Neutrophil (primary cell): ENCODE measurements around the gene SINHCAF.

Source experiments
- H3K27ac ChIP-seq: fragments of 200-600 bp; sonication (generic); 2 replicates; pipeline ENCODE4 v1.5.1; 2016; ENCODE audit warnings: mild to moderate bottlenecking, moderate library complexity
- H3K27me3 ChIP-seq: fragments of 200-600 bp; sonication (generic); 2 replicates; pipeline ENCODE4 v1.6.0; 2016; ENCODE audit warnings: mild to moderate bottlenecking
- H3K36me3 ChIP-seq: fragments of 200-600 bp; sonication (generic); 2 replicates; pipeline ENCODE4 v1.5.1; 2017
- H3K4me1 ChIP-seq, 2 experiments: fragments of 200-600 bp in 1 of 2; sonication (generic) in 1 of 2; 1 replicate in 1 of 2; 2 replicates in 1 of 2; pipeline versions ENCODE4 v1.5.1 to v1.6.1; 2013 to 2016; ENCODE audit warnings: low read depth in 1 of 2, low read length in 1 of 2, mild to moderate bottlenecking in 1 of 2, moderate library complexity in 1 of 2; ENCODE audit not compliant: control insufficient read depth in 1 of 2, insufficient read depth in 1 of 2
- H3K4me3 ChIP-seq, 2 experiments: fragments of 200-600 bp in 1 of 2; sonication (generic) in 1 of 2; 1 replicate in 1 of 2; 2 replicates in 1 of 2; pipeline ENCODE4 v1.5.1; 2013 to 2016; ENCODE audit warnings: low read depth in 1 of 2, low read length in 1 of 2, mild to moderate bottlenecking in 1 of 2, moderate library complexity in 1 of 2
- H3K9me3 ChIP-seq: fragments of 200-600 bp; sonication (generic); 2 replicates; pipeline ENCODE4 v1.5.1; 2016
- CTCF ChIP-seq: fragments of 200-600 bp; sonication (generic); IDR thresholded peaks from 2 replicates; pipeline ENCODE4 v1.5.1; 2016; ENCODE audit warnings: antibody characterized with exemption

The SINHCAF gene

DNA sequence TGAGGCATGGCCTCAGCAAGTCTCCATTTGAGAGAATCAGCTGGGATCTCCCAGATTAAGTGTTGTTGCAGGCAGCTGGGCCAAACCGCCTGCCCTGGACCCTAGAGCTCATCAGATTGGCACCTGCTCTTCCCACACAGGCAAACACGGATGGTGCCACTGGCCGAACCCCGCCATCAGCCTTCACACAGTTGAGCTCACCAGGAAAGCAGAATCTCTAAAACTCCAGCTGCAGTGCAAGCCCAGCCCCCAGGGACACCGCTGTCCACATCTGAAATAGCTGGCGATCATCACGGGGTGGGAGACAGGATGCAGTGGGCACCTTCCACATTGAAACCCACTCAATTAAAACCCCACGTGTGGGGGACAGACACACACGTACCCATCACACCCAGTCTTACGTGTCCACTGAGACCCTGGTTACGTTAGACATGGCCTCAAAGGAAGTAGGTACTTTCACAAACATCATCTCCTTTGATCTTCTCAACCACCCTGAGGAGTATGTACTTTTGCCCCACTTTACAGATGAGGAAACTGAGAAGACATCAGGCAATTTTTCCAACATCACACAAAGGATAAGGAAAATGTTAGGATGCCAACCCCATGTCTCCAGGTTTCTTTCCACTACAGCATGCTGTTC lies 88.8 kb downstream of the SINHCAF start:
- Histone ChIP-seq H3K27me3 (peaks cover 20% of the 10 kb centered on the region), H3K9me3 (no peaks in the 10 kb centered on the region), H3K4me3 (no peak overlapping the region), H3K4me1 (no peaks in the 10 kb centered on the region), H3K27ac (no peak overlapping the region), H3K36me3 (no peaks in the 10 kb centered on the region)
- TF ChIP-seq CTCF, result no peak

DNA sequence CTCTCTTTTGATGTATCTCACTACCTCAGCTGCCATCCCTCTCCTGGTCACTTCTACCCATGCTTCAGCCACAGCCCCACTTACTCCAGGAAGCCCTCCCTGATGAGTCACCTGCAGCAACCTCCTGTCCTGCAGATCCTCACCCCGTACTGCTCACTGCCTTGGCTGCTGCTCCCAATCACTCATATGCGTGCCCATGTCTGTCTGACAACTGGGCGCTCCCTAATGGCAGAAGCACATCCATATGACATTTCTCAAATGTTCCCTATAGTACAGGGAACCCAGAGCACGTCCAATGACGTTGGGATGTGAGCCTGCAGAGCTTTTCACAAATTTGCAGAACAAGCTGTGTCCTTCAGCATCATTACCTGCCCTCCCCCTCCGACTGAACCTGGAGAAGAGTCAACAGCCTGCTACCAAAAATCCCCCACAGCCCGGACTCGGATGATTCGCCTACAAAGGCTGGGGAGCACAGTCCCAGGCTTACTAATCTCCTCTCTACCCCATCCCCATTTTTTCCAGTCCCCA lies 90.0 kb downstream of the SINHCAF start:
- Histone ChIP-seq H3K4me3 (no peak overlapping the region), H3K27ac (no peak overlapping the region), H3K27me3 (peaks cover 20% of the 10 kb centered on the region), H3K4me1 (no peaks in the 10 kb centered on the region), H3K36me3 (no peaks in the 10 kb centered on the region), H3K9me3 (no peaks in the 10 kb centered on the region)
- TF ChIP-seq CTCF, result no peak

DNA sequence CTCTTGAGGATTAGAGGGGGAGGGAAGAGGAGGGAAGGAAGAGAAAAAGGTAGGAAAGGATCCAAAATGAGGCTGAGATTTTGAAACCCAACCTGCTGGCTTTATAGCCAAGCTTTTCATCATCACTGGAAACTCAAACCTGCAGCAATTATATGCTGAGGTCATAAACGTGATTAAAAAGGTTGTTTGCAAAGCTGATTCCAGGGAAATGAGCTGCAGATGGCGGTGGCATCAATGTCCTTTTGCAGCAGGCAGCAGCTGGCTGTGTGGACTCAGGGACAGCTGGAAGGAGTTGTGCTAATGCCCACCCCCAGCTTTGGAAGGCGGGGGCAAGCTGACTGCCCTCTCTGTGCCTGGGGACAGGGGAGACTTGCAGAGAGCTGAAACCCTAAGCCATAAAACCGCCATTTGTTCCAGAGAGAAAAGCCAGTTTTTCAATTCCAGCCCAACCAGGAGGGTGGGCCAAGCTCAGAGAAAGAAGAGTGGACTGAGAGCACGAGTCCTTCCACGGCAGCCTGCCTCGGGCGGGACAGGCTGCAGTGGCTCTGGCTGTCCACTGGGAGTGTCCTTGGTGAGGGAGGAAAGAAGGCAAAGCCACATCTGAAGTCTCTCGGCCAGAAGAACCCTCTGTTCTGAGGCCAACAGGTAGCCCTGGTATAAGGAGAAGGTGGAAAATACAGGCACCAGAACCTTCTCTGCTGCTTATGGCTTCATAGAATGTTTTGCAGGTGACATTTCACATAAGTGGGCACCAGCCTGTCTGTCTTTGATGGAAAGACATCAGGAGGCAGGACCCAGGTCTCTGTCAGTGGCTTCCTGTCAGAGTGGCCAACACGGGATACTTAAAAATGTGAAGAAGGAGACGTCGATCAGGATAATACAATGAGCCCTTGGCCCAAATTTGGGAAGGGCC lies 90.7 kb downstream of the SINHCAF start:
- no peaks in the 10 kb centered on the region for H3K9me3 ChIP-seq
- no peak overlapping the region for H3K4me3 ChIP-seq
- no peak for TF ChIP-seq CTCF
- H3K4me1 ChIP-seq, result no peaks in the 10 kb centered on the region
- H3K36me3 ChIP-seq, result no peaks in the 10 kb centered on the region
- no peak overlapping the region for H3K27ac ChIP-seq
- peaks cover 20% of the 10 kb centered on the region for H3K27me3 ChIP-seq

DNA sequence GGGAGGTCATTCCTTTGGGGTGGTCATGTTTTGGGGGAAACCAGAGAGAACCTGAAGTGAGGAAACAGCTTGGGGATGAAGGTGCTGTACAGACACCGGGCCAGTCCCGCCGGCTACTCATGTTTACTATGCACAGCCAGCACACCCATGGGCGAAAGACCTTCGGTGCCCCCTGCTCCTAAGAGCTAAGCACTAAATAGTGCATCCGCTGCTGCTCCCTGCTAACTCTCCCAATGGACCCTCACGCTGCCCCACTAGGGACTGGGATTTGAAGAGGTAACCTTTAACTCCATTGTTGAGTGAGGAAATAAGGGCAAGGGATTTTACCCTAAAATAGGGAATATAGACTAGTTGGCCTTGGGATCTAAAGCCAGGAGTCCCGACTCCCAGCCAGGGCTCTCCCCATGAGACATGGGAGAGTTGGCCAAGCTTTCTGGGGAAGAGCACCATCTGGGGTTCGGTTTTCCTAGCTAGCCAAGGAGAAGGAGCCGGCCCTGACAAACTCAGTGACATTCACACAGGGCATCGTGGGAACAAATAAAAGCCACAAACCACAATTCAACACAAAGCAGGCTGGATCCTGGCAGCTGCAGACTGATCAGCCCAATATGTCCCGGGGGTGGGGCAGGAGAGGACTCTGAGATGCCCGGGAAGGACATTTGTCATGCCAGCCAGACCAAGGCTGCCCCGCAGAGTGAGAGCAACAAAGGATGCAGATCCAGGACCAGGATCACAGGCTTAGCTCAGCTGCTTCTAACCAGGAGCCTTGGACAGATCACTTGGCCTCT lies 91.7 kb downstream of the SINHCAF start:
- H3K9me3 ChIP-seq, result no peaks in the 10 kb centered on the region
- TF ChIP-seq CTCF, result no peak
- H3K27ac ChIP-seq, result no peak overlapping the region
- no peaks in the 10 kb centered on the region for H3K36me3 ChIP-seq
- H3K4me1 ChIP-seq, result no peaks in the 10 kb centered on the region
- peaks cover 20% of the 10 kb centered on the region for H3K27me3 ChIP-seq
- no peak overlapping the region for H3K4me3 ChIP-seq

GRCh38 chr12:31233061-31233730 lies 92.8 kb downstream of the SINHCAF start:
- Histone ChIP-seq H3K9me3 (no peaks in the 10 kb centered on the region), H3K27me3 (peaks cover 17% of the 10 kb centered on the region), H3K4me3 (no peak overlapping the region), H3K4me1 (no peaks in the 10 kb centered on the region), H3K27ac (no peak overlapping the region), H3K36me3 (no peaks in the 10 kb centered on the region)
- no peak for TF ChIP-seq CTCF
